GM19099 (cell line): ENCODE results near the gene MTUS2.

ENCODE experiments used
- POLR2A ChIP-seq: IDR thresholded peaks from 3 replicates; pipeline ENCODE4 v1.6.1; 2011; ENCODE audit warnings: low read depth; ENCODE audit not compliant: insufficient read length; ENCODE audit errors: extremely low read depth

Gene MTUS2

DNA sequence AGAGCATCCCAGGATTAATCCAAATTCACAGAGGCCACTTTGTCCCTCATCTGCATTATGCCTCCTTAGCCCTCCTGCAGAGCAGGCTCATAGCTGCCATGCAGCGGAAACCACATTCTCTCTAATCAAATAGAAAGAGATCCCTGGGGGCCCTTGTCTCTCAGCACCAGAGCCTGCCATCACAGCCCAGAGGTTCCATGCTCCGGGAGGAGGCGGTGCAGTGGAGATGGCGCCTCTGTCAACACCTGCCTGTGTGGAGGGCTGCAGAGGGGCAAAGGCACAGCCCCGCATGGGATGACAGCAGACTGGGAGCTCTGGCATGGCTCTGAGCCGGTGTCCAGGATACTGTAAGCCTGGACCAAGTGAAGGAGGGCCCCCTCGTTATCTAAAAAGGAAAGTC lies 664.1 kb downstream of the MTUS2 start:
- TF ChIP-seq POLR2A, result no peak

DNA sequence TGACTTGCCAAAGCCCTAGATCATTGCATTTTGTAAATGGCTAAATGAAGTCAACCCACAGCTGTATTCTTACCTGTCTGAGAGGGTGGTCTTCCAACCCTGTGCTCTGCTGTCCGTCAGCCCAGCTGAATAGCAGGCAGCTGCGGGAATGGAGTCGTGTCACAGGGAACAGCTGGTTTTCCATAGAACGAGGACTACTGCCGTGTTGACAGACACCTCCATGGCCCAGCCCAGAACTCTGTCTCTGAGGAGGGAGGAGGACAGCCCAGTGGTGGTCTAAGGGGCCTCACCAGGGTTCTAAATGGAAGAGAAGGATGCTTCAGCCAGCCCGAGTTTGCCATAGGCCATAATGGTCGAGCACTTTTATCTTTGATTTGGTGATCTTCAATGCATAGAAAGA lies 664.7 kb downstream of the MTUS2 start:
- no peak for TF ChIP-seq POLR2A

- no peak for TF ChIP-seq POLR2A
Measured at GRCh38 chr13:29486551-29486950, 666.4 kb downstream of the MTUS2 start.

DNA sequence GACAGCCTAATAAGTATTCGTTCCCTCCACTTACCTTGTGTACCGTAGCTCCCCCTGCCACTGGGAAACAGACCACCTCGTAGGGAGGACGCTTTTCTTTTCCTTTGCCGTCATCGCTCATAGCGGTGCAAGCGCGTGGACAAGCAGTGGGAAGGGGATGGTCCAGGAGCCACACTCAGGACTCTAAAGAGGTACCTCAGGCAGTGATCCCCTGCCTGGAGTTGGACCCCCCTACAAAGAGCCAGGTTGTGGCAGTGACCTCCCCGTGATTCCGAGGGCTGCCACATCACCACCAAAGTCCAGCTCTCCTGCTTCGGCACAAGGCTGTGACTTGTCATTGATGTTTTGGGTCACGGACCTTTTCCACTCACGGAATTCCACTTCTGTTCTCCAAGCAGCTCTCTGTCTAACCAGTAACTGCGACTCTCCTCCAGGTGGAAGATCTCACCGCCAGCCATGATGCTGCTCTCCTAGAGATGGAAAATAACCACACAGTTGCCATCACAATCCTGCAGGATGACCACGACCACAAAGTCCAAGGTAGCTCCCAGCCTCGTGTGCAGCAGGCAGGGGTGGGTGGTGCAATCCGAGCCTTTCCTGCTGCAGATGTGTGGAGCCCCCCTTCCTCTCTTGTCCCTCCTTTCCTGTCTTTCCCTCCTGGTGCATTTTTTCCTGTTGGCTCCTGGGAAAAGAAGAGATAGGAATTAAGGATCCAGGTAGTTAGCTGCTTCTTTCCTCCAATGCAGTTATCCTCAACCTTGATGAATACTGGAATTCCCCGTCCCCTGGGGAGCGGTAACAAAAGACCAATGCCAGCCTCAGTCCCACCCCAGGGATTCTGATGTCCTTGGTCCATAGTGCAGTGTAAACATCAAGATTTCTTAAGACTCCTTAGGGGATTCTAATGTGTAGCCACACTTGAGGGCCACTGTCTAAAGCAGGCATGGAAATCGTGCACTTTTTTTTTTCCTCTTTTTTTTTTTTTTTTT lies 667.6 kb downstream of the MTUS2 start:
- TF ChIP-seq POLR2A, result no peak

- no peak for TF ChIP-seq POLR2A
Measured at GRCh38 chr13:29489650-29490560, 669.8 kb downstream of the MTUS2 start.

DNA sequence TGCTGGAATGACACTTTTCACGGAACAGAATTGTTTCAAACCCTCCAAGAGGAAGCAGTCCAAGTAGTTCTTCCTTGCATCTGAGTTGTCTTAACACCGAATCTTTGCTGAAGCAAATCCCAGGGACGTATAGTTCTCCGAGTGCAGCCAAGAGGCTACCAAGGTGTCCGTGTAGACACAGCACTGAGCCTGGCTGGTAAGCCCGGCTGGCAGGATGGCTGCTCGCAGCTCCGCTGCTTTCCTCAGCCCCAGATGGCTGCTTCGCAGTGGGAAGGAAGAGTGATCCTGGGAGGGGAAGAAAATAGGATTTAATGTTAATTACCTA lies 670.4 kb downstream of the MTUS2 start:
- TF ChIP-seq POLR2A, result no peak

GRCh38 chr13:29491248-29491647 lies 671.1 kb downstream of the MTUS2 start:
- TF ChIP-seq POLR2A, result no peak

- no peak for TF ChIP-seq POLR2A
Measured at GRCh38 chr13:29493796-29494195, 673.7 kb downstream of the MTUS2 start.

GRCh38 chr13:29494520-29494919 lies 674.4 kb downstream of the MTUS2 start:
- TF ChIP-seq POLR2A, result no peak

GRCh38 chr13:29496241-29496712 lies 676.1 kb downstream of the MTUS2 start:
- no peak for TF ChIP-seq POLR2A

DNA sequence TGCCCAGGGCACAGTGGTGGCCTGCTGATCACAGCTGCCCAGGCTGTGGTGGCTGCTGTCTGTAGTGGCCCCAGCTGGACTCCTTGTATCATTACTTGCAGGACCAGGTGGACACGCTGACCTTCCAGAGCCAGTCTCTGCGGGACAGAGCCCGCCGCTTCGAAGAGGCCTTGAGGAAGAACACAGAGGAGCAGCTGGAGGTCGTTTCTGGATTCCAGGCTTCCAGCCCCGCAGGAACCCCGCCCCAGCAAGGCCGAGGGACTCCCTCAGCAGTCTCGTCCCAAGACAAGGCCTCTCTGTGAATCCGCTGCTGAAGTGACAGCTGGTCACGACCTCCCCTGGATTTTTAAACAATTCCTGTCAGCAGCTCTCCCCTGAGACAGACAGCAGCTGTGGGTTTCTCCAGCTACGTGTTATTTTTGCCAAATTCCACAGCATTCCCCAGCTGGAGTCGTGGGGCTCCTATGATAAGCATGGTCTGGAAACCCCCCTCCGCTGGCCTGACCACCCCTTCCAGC lies 677.1 kb downstream of the MTUS2 start:
- TF ChIP-seq POLR2A, result no peak

- no peak for TF ChIP-seq POLR2A
Measured at GRCh38 chr13:29498426-29499040, 678.4 kb downstream of the MTUS2 start.

GRCh38 chr13:29499506-29500165 lies 679.5 kb downstream of the MTUS2 start:
- TF ChIP-seq POLR2A, result no peak

DNA sequence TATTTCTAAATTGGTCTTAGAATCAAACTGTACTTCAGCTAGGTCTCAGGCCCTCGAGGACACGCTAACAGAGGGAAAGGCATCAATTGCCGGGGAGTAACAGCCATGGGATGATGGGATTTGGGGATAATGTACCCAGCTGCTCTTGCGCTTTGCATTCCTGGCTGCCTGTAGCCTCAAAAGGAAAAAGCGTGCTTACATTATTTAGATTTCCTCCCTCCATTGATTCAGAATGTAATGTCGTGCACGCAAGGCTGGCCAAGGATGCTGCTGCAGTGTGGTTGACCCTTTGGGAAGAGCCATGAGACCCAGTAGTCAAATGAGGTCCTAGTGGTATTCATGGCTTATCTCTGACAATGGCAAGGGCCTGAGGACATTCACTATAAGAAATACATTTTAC lies 680.2 kb downstream of the MTUS2 start:
- no peak for TF ChIP-seq POLR2A
